ENCODE measurements around the gene SEMA4D.

The SEMA4D gene

DNA sequence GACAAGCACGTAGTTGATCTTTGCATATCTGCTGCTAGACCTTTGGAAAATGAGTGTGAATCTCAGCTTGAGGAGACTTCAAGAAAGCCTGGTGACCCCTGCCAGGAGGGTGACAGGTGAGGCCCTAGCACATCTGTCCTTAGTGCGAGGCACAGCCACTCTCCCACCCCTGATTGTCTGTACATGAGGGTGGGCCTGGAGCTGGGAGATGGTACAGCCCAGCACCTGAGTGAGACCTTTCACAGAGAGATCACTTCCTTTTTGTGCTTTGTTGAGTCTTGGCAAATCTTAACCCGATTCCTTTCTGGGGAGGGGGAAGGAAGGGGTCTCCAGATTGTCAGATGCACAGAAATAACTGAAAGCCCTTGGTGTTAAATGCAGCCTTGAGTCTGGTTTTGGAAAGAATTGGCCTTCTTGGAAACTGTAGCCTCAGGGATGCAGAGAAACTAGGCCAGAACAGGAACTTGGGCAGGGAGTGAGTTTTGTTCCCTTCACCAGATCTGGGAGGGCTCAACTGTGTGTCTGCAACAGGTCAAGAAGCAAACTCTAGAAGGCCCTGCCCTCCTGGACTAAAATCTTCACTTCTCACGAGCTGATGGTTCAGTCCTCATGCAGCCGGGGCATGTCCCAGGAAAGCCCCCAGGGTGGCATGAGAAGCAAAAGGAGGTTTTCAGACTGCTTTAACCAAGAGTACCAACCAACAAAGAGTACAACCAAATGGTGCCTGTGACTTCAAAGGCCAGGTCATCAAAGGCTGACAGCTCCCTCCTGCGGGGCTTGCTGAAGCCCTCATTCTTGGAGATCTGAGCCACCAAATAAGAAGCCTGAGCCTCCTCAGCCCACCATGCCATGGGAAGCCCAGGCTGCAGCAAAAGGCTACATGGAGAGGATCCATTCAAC, 20.8 kb upstream of the SEMA4D start:
- 84 to 85% methylated on average over 6 of the region's 6 CpGs for WGBS, 2 experiments

DNA sequence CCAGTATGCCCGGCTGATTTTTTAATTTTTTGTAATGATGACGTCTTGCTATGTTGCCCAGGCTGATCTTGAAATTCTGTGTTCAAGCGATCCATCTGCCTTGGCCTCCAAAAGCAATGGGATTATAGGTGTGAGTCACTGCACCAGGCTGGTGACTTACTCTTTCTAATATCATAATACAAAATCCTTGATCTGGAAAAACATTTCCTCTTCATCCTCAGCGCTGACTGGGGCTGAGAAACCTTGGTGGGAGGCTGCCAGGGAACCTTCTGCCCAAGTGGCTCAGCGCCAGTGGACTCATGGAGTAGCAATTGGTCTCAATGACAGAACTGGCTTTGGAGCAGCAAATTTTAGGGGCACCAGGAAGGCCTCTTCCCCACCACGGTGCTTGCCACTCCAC, 17.5 kb upstream of the SEMA4D start:
- H3K9me3 ChIP-seq (ENCODE audit: control insufficient read depth, low read length): no peaks in the 10 kb centered on the region
- peaks cover 4% of the 10 kb centered on the region for H3K4me1 ChIP-seq (ENCODE audit: control insufficient read depth, insufficient read depth, low read length)
- no peak overlapping the region for H3K27ac ChIP-seq (ENCODE audit: insufficient read depth, low read depth, low read length, poor library complexity, severe bottlenecking)
- H3K4me3 ChIP-seq (ENCODE audit: insufficient read depth, low read depth, low read length): no peak overlapping the region
- no peaks in the 10 kb centered on the region for H3K36me3 ChIP-seq (ENCODE audit: control insufficient read depth, insufficient read depth, low read length)
- no peaks in the 10 kb centered on the region for H3K27me3 ChIP-seq (ENCODE audit: control insufficient read depth, insufficient read depth, low read length, poor library complexity, severe bottlenecking)
- 97% methylated on average over 6 of the region's 6 CpGs for WGBS, 2 experiments

More for the DNA sequence above, 20.8 kb upstream of the SEMA4D start:
- no peak overlapping the region for H3K27ac ChIP-seq (ENCODE audit: insufficient read depth, low read depth, low read length, poor library complexity, severe bottlenecking)
- H3K9me3 ChIP-seq (ENCODE audit: control insufficient read depth, low read length): no peaks in the 10 kb centered on the region
- H3K4me3 ChIP-seq (ENCODE audit: insufficient read depth, low read depth, low read length): no peak overlapping the region
- H3K36me3 ChIP-seq (ENCODE audit: control insufficient read depth, insufficient read depth, low read length): no peaks in the 10 kb centered on the region
- peaks cover 4% of the 10 kb centered on the region for H3K4me1 ChIP-seq (ENCODE audit: control insufficient read depth, insufficient read depth, low read length)
- no peaks in the 10 kb centered on the region for H3K27me3 ChIP-seq (ENCODE audit: control insufficient read depth, insufficient read depth, low read length, poor library complexity, severe bottlenecking)

DNA sequence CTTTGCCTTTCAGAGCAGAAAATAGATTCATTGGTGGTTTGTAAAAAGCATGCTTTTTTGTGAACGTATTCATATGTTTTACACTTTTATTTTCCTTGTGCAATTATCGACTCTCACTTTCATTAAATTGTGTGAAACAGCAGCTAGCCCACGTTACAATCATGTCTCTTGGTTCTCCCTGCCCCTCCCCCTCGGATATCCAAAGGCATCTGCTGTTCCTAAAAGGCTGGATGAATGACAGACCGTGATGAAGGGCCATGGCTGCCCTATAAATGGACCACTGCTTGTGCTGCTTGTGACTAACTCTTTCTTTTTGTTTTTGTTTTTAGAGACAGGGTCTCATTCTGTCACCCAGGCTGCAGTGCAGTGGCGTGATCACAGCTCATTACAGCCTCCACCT, 17.0 kb upstream of the SEMA4D start:
- no peak overlapping the region for H3K4me3 ChIP-seq (ENCODE audit: insufficient read depth, low read depth, low read length)
- H3K27ac ChIP-seq (ENCODE audit: insufficient read depth, low read depth, low read length, poor library complexity, severe bottlenecking): no peak overlapping the region
- no peaks in the 10 kb centered on the region for H3K27me3 ChIP-seq (ENCODE audit: control insufficient read depth, insufficient read depth, low read length, poor library complexity, severe bottlenecking)
- no peaks in the 10 kb centered on the region for H3K9me3 ChIP-seq (ENCODE audit: control insufficient read depth, low read length)
- 84 to 86% methylated on average over 6 of the region's 6 CpGs for WGBS, 2 experiments
- no peaks in the 10 kb centered on the region for H3K36me3 ChIP-seq (ENCODE audit: control insufficient read depth, insufficient read depth, low read length)
- H3K4me1 ChIP-seq (ENCODE audit: control insufficient read depth, insufficient read depth, low read length): peaks cover 4% of the 10 kb centered on the region

DNA sequence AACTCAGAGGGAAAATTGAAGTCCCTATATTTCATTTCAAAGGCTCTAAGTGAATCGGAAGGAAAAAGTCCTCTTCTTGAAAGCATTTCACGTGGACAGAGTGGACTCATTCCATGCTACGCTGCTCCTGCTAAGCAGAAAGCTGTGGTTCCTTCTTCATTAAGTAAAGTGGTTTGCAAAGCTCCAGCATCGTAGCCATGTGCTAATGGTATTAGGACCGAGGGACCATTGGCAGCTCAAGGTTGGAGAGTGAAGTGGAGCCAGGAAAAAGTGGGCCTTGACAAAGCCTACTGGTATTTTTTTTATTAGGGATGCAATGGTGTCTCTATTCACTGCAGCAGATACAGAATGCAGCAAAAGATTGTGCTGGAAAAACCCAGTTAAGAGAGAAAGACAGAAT, 16.4 kb upstream of the SEMA4D start:
- Histone ChIP-seq H3K4me3 (ENCODE audit: insufficient read depth, low read depth, low read length) (no peak overlapping the region), H3K27ac (ENCODE audit: insufficient read depth, low read depth, low read length, poor library complexity, severe bottlenecking) (no peak overlapping the region), H3K27me3 (ENCODE audit: control insufficient read depth, insufficient read depth, low read length, poor library complexity, severe bottlenecking) (no peaks in the 10 kb centered on the region), H3K36me3 (ENCODE audit: control insufficient read depth, insufficient read depth, low read length) (no peaks in the 10 kb centered on the region), H3K4me1 (ENCODE audit: control insufficient read depth, insufficient read depth, low read length) (peaks cover 4% of the 10 kb centered on the region), H3K9me3 (ENCODE audit: control insufficient read depth, low read length) (no peaks in the 10 kb centered on the region)
- WGBS, 2 experiments: 86% methylated on average over 5 of the region's 5 CpGs

DNA sequence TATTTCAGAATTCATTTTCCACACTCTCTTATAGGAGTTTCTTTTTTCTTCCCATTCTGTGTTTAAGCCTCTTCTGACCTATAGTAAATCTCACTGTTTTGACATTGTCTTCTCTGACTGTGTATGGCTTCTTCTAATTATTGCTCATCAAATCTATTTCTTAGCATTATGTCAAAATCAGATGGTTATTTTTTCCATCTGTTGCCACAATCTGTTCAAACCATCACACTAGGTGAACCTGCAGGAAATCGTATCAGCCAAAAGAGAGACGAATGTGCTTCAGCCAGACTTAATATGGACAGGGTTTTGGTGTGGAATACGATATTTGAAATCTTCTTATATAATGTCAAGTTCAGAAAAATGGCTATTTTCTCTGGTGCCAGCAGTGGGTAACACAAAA, 15.9 kb upstream of the SEMA4D start:
- no peaks in the 10 kb centered on the region for H3K27me3 ChIP-seq (ENCODE audit: control insufficient read depth, insufficient read depth, low read length, poor library complexity, severe bottlenecking)
- no peaks in the 10 kb centered on the region for H3K36me3 ChIP-seq (ENCODE audit: control insufficient read depth, insufficient read depth, low read length)
- no peaks in the 10 kb centered on the region for H3K9me3 ChIP-seq (ENCODE audit: control insufficient read depth, low read length)
- H3K4me3 ChIP-seq (ENCODE audit: insufficient read depth, low read depth, low read length): no peak overlapping the region
- H3K4me1 ChIP-seq (ENCODE audit: control insufficient read depth, insufficient read depth, low read length): peaks cover 1% of the 10 kb centered on the region
- 91 to 94% methylated on average over 3 of the region's 3 CpGs for WGBS, 2 experiments
- no peak overlapping the region for H3K27ac ChIP-seq (ENCODE audit: insufficient read depth, low read depth, low read length, poor library complexity, severe bottlenecking)

DNA sequence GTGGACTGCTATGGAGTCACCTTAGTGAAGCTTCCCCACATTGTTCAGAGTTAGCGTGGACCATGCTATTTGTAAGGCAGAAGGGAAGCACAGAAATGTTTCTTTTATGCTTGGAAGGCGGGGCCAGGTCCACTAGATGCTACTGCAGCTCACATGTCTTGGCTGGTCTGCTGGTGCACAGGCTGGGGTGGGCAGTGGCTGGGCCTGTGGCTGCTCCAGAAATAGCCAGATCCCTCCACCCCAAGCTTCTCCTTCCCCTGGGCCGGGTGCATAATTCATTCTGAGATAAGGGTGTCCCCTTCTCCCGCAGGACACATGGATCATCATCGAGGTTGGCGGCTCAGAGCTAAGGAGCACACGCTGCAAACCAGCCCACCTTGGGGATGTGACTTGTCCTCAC, 14.5 kb upstream of the SEMA4D start:
- no peak overlapping the region for H3K4me3 ChIP-seq (ENCODE audit: insufficient read depth, low read depth, low read length)
- no peaks in the 10 kb centered on the region for H3K36me3 ChIP-seq (ENCODE audit: control insufficient read depth, insufficient read depth, low read length)

DNA sequence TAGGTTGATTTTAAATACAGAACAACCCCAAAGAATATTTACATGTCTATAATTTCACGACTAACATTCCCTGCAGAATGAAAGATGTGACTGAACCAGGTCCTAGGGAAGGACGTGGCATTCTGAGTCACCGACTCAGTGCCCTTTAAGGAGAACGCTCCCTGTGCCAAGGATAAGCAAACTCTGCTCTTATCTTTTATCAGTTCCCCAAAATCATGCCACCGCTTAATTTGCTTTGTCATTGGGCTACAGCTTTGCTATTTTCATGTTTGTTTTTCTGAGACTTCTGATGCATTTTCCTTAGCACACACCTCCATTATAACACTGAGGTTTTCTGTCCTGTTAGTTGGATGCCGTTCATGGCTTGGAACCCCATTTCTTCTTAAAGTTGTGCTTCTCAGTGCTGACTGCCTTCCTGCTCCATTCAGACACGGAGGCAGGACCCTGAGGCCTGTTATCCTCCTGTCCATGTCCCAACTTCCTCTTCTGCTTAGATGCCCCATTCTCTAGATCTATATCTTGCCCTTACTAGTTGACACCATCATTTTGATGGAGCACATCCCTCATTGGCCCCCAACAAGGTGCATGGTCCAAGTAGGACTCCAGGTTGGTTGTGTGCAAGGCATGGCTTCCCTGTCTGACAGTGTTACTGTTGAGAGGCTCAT, 11.2 kb upstream of the SEMA4D start:
- H3K4me3 ChIP-seq (ENCODE audit: insufficient read depth, low read depth, low read length): no peak overlapping the region
- 93 to 95% methylated on average over 7 of the region's 7 CpGs for WGBS, 2 experiments
- H3K4me1 ChIP-seq (ENCODE audit: control insufficient read depth, insufficient read depth, low read length): peaks cover 9% of the 10 kb centered on the region
- no peaks in the 10 kb centered on the region for H3K27me3 ChIP-seq (ENCODE audit: control insufficient read depth, insufficient read depth, low read length, poor library complexity, severe bottlenecking)
- no peaks in the 10 kb centered on the region for H3K9me3 ChIP-seq (ENCODE audit: control insufficient read depth, low read length)
- H3K27ac ChIP-seq (ENCODE audit: insufficient read depth, low read depth, low read length, poor library complexity, severe bottlenecking): no peak overlapping the region
- H3K36me3 ChIP-seq (ENCODE audit: control insufficient read depth, insufficient read depth, low read length): no peaks in the 10 kb centered on the region

More for the DNA sequence above, 14.5 kb upstream of the SEMA4D start:
- 94 to 95% methylated on average over 7 of the region's 7 CpGs for WGBS, 2 experiments
- Histone ChIP-seq H3K27me3 (ENCODE audit: control insufficient read depth, insufficient read depth, low read length, poor library complexity, severe bottlenecking) (no peaks in the 10 kb centered on the region), H3K4me1 (ENCODE audit: control insufficient read depth, insufficient read depth, low read length) (no peaks in the 10 kb centered on the region), H3K27ac (ENCODE audit: insufficient read depth, low read depth, low read length, poor library complexity, severe bottlenecking) (no peak overlapping the region), H3K9me3 (ENCODE audit: control insufficient read depth, low read length) (no peaks in the 10 kb centered on the region)

DNA sequence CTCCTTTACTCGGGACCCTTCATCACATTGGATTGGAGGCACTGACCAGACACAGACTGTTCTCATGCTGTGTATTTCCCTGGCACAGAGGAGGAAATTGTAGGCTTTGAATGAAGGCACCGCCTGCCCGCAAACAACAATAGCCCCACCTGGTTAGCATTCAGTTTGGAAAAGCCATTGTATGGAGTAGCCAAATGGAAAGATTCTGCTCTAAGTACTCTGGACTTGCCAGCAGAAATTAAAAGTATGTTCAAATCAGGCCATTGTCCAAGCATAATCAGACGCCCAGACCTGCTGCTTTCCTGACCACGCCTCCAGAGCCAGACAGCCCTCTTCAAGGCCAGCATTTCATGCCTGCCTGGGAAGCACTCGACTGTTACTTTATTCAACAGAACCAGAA, 8.0 kb upstream of the SEMA4D start:
- H3K4me3 ChIP-seq (ENCODE audit: insufficient read depth, low read depth, low read length): no peak overlapping the region
- H3K9me3 ChIP-seq (ENCODE audit: control insufficient read depth, low read length): no peaks in the 10 kb centered on the region
- no peak overlapping the region for H3K27ac ChIP-seq (ENCODE audit: insufficient read depth, low read depth, low read length, poor library complexity, severe bottlenecking)
- H3K4me1 ChIP-seq (ENCODE audit: control insufficient read depth, insufficient read depth, low read length): peaks cover 9% of the 10 kb centered on the region
- H3K36me3 ChIP-seq (ENCODE audit: control insufficient read depth, insufficient read depth, low read length): no peaks in the 10 kb centered on the region
- 79% methylated on average over 6 of the region's 6 CpGs for WGBS, 2 experiments
- H3K27me3 ChIP-seq (ENCODE audit: control insufficient read depth, insufficient read depth, low read length, poor library complexity, severe bottlenecking): no peaks in the 10 kb centered on the region

DNA sequence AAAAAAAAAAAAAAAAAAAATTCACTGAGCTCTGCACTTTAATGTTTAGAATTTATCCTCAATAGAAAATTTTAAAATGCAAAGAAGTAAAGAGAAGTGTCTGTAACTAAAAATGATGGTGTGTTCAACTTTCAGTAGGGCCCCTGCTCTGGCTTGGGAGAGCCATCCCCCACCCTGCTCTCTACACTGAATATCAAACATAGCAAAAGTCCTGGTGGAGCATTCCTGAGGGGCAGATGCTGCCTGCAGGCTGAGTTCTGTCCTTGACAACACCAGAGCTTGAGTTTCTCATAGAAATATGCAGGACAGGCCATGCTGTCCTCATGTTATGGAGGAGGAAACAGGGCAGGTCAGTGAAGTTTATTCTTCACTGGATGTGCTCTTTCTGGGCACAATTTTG, 7.1 kb upstream of the SEMA4D start:
- H3K27me3 ChIP-seq (ENCODE audit: control insufficient read depth, insufficient read depth, low read length, poor library complexity, severe bottlenecking): no peaks in the 10 kb centered on the region
- H3K9me3 ChIP-seq (ENCODE audit: control insufficient read depth, low read length): no peaks in the 10 kb centered on the region
- peaks cover 9% of the 10 kb centered on the region for H3K4me1 ChIP-seq (ENCODE audit: control insufficient read depth, insufficient read depth, low read length)
- no peak overlapping the region for H3K27ac ChIP-seq (ENCODE audit: insufficient read depth, low read depth, low read length, poor library complexity, severe bottlenecking)
- no peak overlapping the region for H3K4me3 ChIP-seq (ENCODE audit: insufficient read depth, low read depth, low read length)
- H3K36me3 ChIP-seq (ENCODE audit: control insufficient read depth, insufficient read depth, low read length): no peaks in the 10 kb centered on the region

DNA sequence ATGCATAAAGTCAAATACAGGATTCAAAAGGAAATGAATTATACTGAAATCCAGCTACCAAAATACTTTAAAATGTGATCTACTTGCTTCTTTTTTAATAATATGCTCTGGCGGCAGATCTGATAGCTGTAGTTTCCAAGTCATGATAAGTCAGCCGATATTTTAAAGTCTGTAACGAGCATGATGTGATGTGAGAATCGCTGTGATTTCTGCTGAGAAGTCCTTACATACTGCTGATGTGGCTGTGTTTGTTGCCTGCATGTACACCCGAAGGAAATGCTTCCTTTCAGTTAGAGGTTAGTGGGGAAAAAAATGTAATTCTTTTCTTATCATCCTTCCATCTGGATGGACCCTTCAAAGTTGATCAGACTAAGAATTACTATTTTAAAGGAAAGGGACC, 4.8 kb upstream of the SEMA4D start:
- H3K9me3 ChIP-seq (ENCODE audit: control insufficient read depth, low read length): no peaks in the 10 kb centered on the region
- H3K36me3 ChIP-seq (ENCODE audit: control insufficient read depth, insufficient read depth, low read length): no peaks in the 10 kb centered on the region
- H3K27ac ChIP-seq (ENCODE audit: insufficient read depth, low read depth, low read length, poor library complexity, severe bottlenecking): no peak overlapping the region
- peaks cover 20% of the 10 kb centered on the region for H3K4me1 ChIP-seq (ENCODE audit: control insufficient read depth, insufficient read depth, low read length)
- WGBS, 2 experiments: 75 to 76% methylated on average over 5 of the region's 5 CpGs
- H3K27me3 ChIP-seq (ENCODE audit: control insufficient read depth, insufficient read depth, low read length, poor library complexity, severe bottlenecking): no peaks in the 10 kb centered on the region
- H3K4me3 ChIP-seq (ENCODE audit: insufficient read depth, low read depth, low read length): no peak overlapping the region
